Globus pallidus (tissue), 1 donor: Measurements from ENCODE around the gene AATF.

Experiments used
- DNase-seq: peaks from one replicate; pipeline ENCODE4 v3.0.0-alpha.2; 2015; ENCODE audit warnings: low spot score

Gene AATF

GRCh38 chr17:36983618-36984017 lies 34.9 kb downstream of the AATF start:
- no peak for DNase-seq

DNA sequence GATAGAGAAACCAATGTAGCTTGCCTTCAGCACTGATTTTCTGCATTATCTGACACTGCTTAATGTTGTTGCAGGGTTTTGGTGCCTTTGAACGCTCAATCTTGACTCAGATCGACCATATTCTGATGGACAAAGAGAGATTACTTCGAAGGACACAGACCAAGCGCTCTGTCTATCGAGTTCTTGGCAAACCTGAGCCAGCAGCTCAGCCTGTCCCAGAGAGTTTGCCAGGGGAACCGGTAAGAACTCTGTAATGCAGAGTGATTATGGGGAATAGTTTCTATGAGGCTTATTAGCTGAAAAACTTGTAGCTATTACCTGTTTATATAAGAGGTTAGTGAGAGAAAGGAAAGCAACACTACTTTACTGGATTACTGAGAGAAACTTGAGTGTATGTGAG lies 40.4 kb downstream of the AATF start:
- DNase-seq = no peak

- no peak for DNase-seq
Measured at GRCh38 chr17:36992701-36993100, 43.9 kb downstream of the AATF start.

DNA sequence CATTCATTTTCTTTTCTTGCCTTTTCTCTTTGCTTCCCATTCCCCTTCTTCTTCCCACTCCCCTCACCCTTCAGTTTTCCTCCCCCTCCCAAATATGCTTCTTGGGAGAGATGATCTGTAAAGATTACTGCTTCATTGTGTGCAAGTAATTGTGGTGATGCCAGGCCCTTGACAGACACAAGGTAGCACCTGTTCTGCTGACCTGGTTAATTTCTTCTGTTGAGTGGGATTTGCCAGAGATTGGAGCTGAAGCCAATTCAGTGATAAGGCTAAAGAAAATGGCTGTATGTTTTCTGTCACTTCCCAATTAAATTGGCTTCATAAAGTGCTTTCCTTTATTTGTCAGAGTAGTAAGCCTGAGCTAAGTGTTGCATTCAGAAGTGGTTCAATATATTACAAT lies 44.5 kb downstream of the AATF start:
- DNase-seq = no peak

- no peak for DNase-seq
Measured at GRCh38 chr17:36994438-36994837, 45.7 kb downstream of the AATF start.

DNA sequence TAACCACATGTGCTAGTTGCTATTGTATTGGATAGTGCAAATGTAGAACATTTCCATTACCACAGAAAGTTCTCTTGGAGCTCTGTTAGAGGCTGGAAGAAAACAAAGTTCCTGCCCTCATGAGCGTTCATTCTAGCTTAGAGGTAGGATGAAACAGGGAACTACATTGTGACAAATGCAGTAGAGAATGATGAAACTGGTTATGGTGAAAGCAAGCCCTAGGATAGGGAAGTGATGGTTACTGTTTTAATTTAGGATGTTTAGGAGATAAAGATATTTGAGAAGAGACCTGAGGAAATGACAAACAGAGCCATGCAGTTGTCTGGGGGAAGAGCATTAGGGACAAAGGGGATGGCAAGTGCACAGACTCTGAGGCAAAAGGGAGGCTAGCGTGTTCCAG lies 50.7 kb downstream of the AATF start:
- no peak for DNase-seq

- no peak for DNase-seq
Measured at GRCh38 chr17:37016780-37017179, 68.0 kb downstream of the AATF start.

GRCh38 chr17:37017404-37017803 lies 68.7 kb downstream of the AATF start:
- no peak for DNase-seq

DNA sequence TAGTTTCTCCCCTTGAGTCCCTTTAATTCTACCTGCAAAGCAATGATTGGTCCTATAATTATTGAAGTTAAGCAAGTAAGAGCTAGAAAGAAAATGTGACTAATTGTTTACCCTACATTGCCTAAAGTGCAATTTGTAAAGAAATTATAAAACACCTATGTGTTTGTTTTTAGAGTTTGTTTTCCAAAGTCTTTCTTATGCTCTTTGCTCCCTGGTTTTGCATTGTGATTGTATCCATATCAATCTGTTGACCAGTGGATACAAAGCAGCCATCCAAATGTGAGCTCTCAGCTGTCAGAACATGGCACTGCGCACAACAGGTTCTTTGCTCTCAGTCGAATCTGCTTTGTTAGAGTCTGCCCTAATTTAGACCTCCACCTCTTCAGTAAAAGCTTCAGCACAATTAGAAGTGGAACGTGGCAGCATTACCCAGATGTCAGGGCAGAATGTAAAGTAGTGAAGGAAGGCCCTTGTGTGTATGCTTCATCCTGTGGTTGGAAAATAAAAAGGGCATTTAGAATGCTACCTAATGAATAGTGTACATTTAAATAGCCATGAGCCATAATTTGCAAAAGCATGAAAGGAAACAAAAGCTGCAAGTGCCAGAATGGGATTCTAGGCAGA lies 70.5 kb downstream of the AATF start:
- no peak for DNase-seq

DNA sequence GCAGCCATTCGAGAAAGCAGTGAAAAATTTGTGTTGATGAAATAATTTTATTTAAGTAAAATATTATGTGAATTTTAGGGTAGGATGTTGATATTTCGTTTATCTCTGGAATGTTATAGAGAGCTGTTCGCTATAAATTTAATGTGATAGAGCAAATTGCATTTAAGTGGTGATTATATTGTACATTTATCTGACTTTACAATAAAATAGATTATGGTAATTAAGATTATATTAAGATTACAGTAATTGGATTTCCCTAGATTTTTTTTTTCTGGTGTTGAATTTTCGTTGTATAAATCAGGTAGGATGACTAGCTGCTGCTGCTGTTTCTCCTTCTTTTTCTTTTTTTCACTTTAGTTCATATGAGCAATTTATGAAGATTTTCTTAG lies 71.0 kb downstream of the AATF start:
- no peak for DNase-seq

GRCh38 chr17:37024181-37024637 lies 75.5 kb downstream of the AATF start:
- DNase-seq = peak; percentile 10

DNA sequence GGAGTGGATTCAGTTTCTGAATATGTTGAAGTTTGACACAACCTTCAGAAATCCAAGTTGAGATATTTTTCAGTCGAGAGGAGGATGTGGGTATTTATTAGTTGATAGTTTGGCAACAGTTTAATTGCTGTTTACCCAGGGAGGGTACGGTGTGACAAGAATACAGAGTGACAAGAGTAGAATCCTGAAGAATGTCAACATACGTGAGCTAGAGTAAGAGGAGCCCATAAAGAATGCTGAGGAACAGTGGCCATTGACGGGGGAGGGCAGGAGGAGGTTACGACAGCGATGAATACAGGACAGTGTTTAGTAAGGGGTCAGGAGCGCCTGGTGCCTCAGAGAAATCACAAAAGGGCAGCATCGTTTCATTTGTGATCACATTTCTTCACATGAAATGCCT lies 76.5 kb downstream of the AATF start:
- no peak for DNase-seq

- DNase-seq = no peak
Measured at GRCh38 chr17:37025847-37026530, 77.2 kb downstream of the AATF start.

DNA sequence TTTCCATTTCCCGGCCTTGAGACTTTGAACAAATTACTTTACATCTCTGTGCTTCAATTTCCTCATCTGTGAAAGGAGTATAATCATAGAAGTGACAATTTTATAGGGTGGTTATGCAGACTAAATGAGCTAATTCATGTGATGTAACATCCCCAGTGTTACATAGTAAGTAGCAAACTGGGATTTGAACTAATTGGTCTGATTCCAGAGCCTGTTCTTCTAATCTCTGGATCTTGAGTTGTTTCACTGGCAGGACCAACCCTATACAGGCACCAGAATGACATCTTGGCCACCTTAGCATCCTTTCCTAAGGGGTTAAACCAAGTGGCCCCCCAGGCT lies 77.7 kb downstream of the AATF start:
- no peak for DNase-seq

DNA sequence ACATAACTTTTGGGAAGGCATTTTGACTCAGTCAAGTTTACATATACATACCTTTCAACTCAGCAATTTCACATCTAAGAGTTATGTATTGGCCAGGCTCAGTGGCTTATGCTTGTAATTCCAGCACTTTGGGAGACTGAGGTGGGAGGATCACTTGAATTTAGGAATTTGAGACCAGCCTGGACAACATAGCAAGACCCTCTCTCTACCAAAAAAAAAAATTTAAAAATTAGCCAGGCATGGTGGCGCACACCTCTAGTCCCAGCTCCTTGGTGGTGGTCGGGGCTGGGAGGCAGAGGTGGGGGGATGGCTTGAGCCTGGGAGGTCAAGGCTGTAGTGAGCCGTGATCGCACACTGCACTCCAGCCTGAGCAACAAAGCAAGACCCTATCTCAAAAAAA lies 79.3 kb downstream of the AATF start:
- no peak for DNase-seq

GRCh38 chr17:37031493-37032083 lies 82.8 kb downstream of the AATF start:
- no peak for DNase-seq

DNA sequence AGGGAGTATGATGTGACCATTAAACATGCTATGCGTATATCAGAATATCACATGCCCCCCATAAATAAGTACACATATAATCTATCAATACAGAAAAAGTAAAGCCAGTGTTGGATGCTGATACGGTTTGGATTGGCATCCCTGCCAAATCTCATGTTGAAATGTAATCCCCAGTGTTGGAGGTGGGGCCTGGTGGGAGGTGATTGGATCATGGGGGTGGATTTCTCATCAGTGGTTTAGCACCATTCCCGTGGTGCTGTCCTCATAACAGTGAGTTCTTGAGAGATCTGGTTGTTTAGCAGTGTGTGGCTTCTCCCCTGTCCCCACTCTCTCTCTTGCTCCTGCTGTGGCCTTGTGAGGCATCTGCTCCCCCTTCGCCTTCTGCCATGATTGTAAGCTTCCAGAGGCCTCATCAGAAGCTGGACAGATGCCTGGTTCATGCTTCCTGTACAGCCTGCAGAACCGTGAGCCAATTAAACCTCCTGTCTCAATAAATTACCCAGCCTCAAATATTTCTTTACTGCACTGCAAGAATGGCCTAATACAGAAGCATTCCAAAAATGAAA lies 88.9 kb downstream of the AATF start:
- DNase-seq = no peak

- DNase-seq = no peak
Measured at GRCh38 chr17:37039269-37039668, 90.5 kb downstream of the AATF start.

DNA sequence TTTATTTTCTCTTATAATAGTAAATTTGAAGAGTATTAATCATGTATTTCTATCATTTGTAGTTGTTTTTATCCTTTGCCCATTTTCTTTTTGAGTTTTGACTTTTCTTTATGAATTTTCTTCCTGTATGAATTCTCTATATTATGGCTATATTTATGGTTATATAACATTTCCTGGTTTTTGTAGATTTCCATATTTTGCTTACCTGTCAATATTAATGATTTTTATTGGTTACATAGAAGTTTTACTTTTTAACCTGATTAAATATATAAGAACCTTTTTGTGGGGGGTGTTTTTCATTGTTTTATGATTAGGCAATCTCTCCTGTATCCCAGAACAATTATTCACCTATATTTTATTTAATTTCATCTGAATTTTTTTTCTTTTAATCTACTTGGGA lies 93.2 kb downstream of the AATF start:
- DNase-seq = no peak

DNA sequence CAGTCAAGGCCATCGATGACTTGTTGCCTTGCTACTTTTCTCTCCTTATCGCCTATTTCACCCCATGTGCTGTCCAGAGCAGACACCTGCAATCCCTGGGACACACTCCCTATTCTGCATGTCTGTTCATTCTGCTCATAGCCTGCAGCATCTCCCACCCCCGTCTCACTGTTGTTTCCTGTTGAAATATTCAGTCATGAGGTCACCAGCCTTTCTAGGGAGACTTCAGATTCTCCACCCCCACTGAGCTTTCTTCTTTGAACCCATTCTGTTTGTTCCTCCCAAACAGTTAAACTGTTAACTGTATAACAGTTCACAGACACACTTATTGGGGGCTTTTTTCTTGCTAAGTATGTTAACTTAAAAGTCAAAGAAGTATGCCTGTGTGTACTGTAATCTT lies 94.4 kb downstream of the AATF start:
- no peak for DNase-seq

- DNase-seq = no peak
Measured at GRCh38 chr17:37045351-37045922, 96.7 kb downstream of the AATF start.

- DNase-seq = peak; percentile 81
Measured at GRCh38 chr17:37047631-37048104, 98.9 kb downstream of the AATF start.

- no peak for DNase-seq
Measured at GRCh38 chr17:37048811-37049210, 100.1 kb downstream of the AATF start.
